Liver (tissue), 3 donors: ENCODE results near the gene DOK3.

Experiments
- JUND ChIP-seq, 2 donors: IDR thresholded peaks; 2 replicates each; pipeline ENCODE4 v1.6.1; 2016; ENCODE audit warnings: antibody characterized with exemption in 2 of 2
- RAD21 ChIP-seq, 2 donors: IDR thresholded peaks; 2 replicates each; pipeline ENCODE4 v1.6.1; 2016; ENCODE audit warnings: antibody characterized with exemption in 2 of 2, mild to moderate bottlenecking in 2 of 2
- TAF1 ChIP-seq: conservative IDR thresholded peaks from 2 replicates; pipeline ENCODE4 v1.6.1; 2016; ENCODE audit warnings: antibody characterized with exemption, mild to moderate bottlenecking
- YY1 ChIP-seq: IDR thresholded peaks from 2 replicates; pipeline ENCODE4 v1.6.1; 2016; ENCODE audit warnings: antibody characterized with exemption, mild to moderate bottlenecking
- ZBTB33 ChIP-seq: IDR thresholded peaks from 2 replicates; pipeline ENCODE4 v1.6.1; 2016; ENCODE audit warnings: antibody characterized with exemption
- TF ChIP-seq, protein P1 (sequence below): fragments of 150-350 bp; IDR thresholded peaks from 2 replicates; pipeline ENCODE4 v1.5.1; 2017; ENCODE audit warnings: improper control_type of control experiment, low read depth, low read length; ENCODE audit not compliant: missing input control
- donor health status: healthy.
- donor health status: healthy.

- TF ChIP-seq, protein P1, sequence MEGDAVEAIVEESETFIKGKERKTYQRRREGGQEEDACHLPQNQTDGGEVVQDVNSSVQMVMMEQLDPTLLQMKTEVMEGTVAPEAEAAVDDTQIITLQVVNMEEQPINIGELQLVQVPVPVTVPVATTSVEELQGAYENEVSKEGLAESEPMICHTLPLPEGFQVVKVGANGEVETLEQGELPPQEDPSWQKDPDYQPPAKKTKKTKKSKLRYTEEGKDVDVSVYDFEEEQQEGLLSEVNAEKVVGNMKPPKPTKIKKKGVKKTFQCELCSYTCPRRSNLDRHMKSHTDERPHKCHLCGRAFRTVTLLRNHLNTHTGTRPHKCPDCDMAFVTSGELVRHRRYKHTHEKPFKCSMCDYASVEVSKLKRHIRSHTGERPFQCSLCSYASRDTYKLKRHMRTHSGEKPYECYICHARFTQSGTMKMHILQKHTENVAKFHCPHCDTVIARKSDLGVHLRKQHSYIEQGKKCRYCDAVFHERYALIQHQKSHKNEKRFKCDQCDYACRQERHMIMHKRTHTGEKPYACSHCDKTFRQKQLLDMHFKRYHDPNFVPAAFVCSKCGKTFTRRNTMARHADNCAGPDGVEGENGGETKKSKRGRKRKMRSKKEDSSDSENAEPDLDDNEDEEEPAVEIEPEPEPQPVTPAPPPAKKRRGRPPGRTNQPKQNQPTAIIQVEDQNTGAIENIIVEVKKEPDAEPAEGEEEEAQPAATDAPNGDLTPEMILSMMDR, result no peak
- TF ChIP-seq RAD21 (IDR thresholded peaks at IDR 0.05) (no peak), YY1 (no peak), ZBTB33 (no peak), TAF1 (no peak), JUND (IDR thresholded peaks at IDR 0.05) (no peak)
Measured at GRCh38 chr5:177493795-177494345, 15.8 kb downstream of the DOK3 start.
